Spleen (tissue), 13 donors: ENCODE measurements around the gene OR7G3. TPM values are rescaled to one million over a fixed set of nuclear protein-coding genes. Genes with fewer than 3 reads are reported as not detected.

Experiments used
- DNase-seq: peaks from one replicate; pipeline ENCODE4 v3.0.0-alpha.2; 2020
- H3K27ac ChIP-seq, 8 donors: fragments of 200-600 bp; sonication (generic) in 7 of 8; 1 replicate in 4 of 8; 2 replicates in 4 of 8; pipeline versions ENCODE4 v1.5.0 to v1.8.0; 2016 to 2021; ENCODE audit warnings: inconsistent platforms in 4 of 8, mild to moderate bottlenecking in 4 of 8, moderate library complexity in 1 of 8
- H3K27me3 ChIP-seq, 7 donors: fragments of 200-600 bp; sonication (generic) in 6 of 7; replicated peaks in 1 of 7; 1 replicate in 4 of 7; 2 replicates in 3 of 7; pipeline versions ENCODE4 v1.5.0 to v1.8.0; 2016 to 2021; ENCODE audit warnings: inconsistent platforms in 3 of 7, mild to moderate bottlenecking in 1 of 7
- H3K36me3 ChIP-seq, 6 donors: fragments of 200-600 bp; sonication (generic) in 5 of 6; 1 replicate in 4 of 6; 2 replicates in 2 of 6; pipeline versions ENCODE4 v1.5.0 to v1.8.0; 2016 to 2021; ENCODE audit warnings: inconsistent platforms in 2 of 6
- H3K4me1 ChIP-seq, 6 donors: fragments of 200-600 bp; sonication (generic) in 5 of 6; 1 replicate in 3 of 6; 2 replicates in 3 of 6; pipeline versions ENCODE4 v1.5.0 to v1.8.0; 2016 to 2021; ENCODE audit warnings: inconsistent platforms in 3 of 6
- H3K4me3 ChIP-seq, 8 donors: fragments of 200-600 bp; sonication (generic) in 7 of 8; 1 replicate in 4 of 8; 2 replicates in 4 of 8; pipeline versions ENCODE4 v1.5.0 to v1.8.0; 2016 to 2021; ENCODE audit warnings: inconsistent platforms in 4 of 8, mild to moderate bottlenecking in 4 of 8, moderate library complexity in 2 of 8
- H3K9me3 ChIP-seq, 8 donors: fragments of 200-600 bp; sonication (generic) in 7 of 8; 1 replicate in 4 of 8; 2 replicates in 4 of 8; pipeline versions ENCODE4 v1.5.0 to v1.8.0; 2016 to 2021; ENCODE audit warnings: inconsistent platforms in 4 of 8
- CTCF ChIP-seq, 11 experiments: fragments of 200-600 bp in 7 of 11; fragments of 450-650 bp in 4 of 11; sonication (generic) in 4 of 11; IDR thresholded peaks in 8 of 11; conservative IDR thresholded peaks in 3 of 11; 1 replicate in 7 of 11; 2 replicates in 4 of 11; pipeline versions ENCODE4 v1.4.0 to v1.8.0; 2016 to 2021; ENCODE audit warnings: antibody characterized with exemption in 11 of 11, inconsistent platforms in 4 of 11, mild to moderate bottlenecking in 1 of 11
- POLR2A ChIP-seq, 3 donors: fragments of 450-650 bp; IDR thresholded peaks; one replicate each; pipeline ENCODE4 v1.5.1; 2017; ENCODE audit warnings: antibody characterized with exemption in 3 of 3, mild to moderate bottlenecking in 1 of 3
- POLR2AphosphoS5 ChIP-seq, 3 donors: sonication (generic); formaldehyde crosslinking; IDR thresholded peaks; one replicate each; pipeline ENCODE4 v1.5.1; 2017; ENCODE audit warnings: antibody characterized with exemption in 3 of 3
- WGBS, 5 donors: extraction: QIAGEN DNeasy Blood & Tissue Kit in 3 of 5; methylation state at CpG; one replicate each; pipeline versions ENCODE4 v1.1.5 to v1.1.7; 2013 to 2018; 5-methylcytosine and 5-hydroxymethylcytosine counted together
- intact Hi-C: fragments of 100-400 bp; cut with DNase I; formaldehyde crosslinking; loops from one replicate; pipeline ENCODE4 v1.15.0; 2023; ENCODE audit warnings: low total_unique reads
- long read RNA-seq, 2 donors: transcript quantifications; one replicate each; lab custom pipeline, GENCODE V29; 2026
- polyA plus RNA-seq, 3 donors: library from polyadenylated mRNA; stranded (reverse); fragments of 200-250 nt; gene quantifications; one replicate each; pipeline ENCODE4 v1.2.1, GENCODE V29; 2013
- total RNA-seq, 7 donors: library from RNA; depleted of rRNA in 3 of 7; stranded (reverse); fragments of >200 nt in 3 of 7; fragmentation: NEBNext Ultra II Directional in 4 of 7; extraction: Animal tissue kit (Norgen Biotek cat#: 25700) in 4 of 7; gene quantifications; one replicate each; pipeline versions ENCODE4 v1.1.0 to v1.2.1, GENCODE V29; 2016 to 2021
- donor health status: healthy with polysubstance abuse.
- donor health status: DM: no; HTN: no; CAD: no; lungs with moderate emphysema.
- donor health status: DM: no; HTN: no; CAD: no.
- donor health status: Bipolar disorder and iron deficiency.
- donor health status: healthy.
- donor health status: DM: no; HTN: no; CAD: no.
- donor health status: DM: yes; HTN: yes; CAD: no.

OR7G3 gene
- total RNA-seq = not detected
- not detected for polyA plus RNA-seq
- long read RNA-seq, donor 1 = 0 reads
- long read RNA-seq, donor 2 = 0 reads

DNA sequence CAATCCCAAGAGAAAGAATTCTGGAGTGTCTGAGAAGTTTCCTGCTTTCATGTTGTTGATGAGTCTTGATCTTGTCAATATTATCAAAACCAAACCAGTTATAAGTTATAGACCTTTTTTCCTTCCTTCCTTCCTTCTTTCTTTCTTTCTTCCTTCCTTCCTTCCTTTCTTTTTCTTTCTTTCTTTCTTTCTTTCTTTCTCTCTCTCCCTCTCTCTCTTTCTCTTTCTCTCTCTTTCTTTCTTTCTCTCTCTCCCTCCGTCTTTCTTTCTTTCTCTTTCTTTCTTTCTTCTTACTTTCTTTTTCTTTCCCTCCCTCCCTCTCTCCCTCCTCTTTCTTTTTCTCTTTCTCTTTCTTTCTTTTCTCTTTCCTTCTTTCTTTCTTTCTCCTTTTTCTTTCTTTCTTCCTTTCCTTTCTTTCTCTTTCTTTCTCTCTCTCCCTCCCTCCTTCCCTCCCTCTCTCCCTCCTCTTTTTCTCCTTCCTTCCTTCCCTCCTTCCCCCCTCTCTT is at the start of gene OR7G3:
TSS of gene OR7G3 (minus strand) at position 51 of the 506 bp plus-strand sequence. CDS start at position 51, 0 bp downstream.
- Histone ChIP-seq H3K36me3 (no peaks in the 10 kb centered on the region), H3K27me3 (peaks cover 0 to 44% (median 0%) of the 10 kb centered on the region in 7 donors), H3K4me1 (peaks cover 0 to 14% (median 0%) of the 10 kb centered on the region in 6 donors), H3K9me3 (no peaks in the 10 kb centered on the region), H3K4me3 (no peak within 1 kb of the TSS), H3K27ac (no peak within 1 kb of the TSS)
- intact Hi-C loops = no loop called here
- 74 to 94% (median 84%) methylated on average over 1 of the region's 1 CpG; no CpG with 5 or more reads in 1 of the 5 donors for WGBS, 5 donors
- DNase-seq = no peak
- TF ChIP-seq POLR2AphosphoS5 (IDR thresholded peaks at IDR 0.05) = no peak
- no peak for TF ChIP-seq CTCF (IDR thresholded peaks at IDR 0.05 in 8 of 11, conservative IDR thresholded peaks at IDR 0.05 in 3 of 11)
- no peak for TF ChIP-seq POLR2A (IDR thresholded peaks at IDR 0.05)

- intact Hi-C loops = no loop called here
Measured at GRCh38 chr19:9175326-9175725, 48.6 kb upstream of the OR7G3 start.

GRCh38 chr19:9171393-9171991 is 44.7 kb upstream of the OR7G3 start:
- Histone ChIP-seq H3K4me1 (no peaks in the 10 kb centered on the region), H3K27ac (peak overlapping the region in 1 of 8 donors; percentile 2), H3K36me3 (peaks cover 0 to 15% (median 0%) of the 10 kb centered on the region in 6 donors), H3K4me3 (no peak overlapping the region), H3K9me3 (no peaks in the 10 kb centered on the region), H3K27me3 (no peaks in the 10 kb centered on the region)
- no peak for TF ChIP-seq POLR2AphosphoS5 (IDR thresholded peaks at IDR 0.05)
- intact Hi-C loops = no loop called here
- 75 to 86% (median 79%) methylated on average over 6 of the region's 6 CpGs for WGBS, 5 donors
- DNase-seq = no peak

More at GRCh38 chr19:9175326-9175725, 48.6 kb upstream of the OR7G3 start:
- Histone ChIP-seq H3K36me3 (no peaks in the 10 kb centered on the region), H3K4me1 (no peaks in the 10 kb centered on the region), H3K27me3 (no peaks in the 10 kb centered on the region), H3K27ac (no peak overlapping the region), H3K4me3 (no peak overlapping the region), H3K9me3 (no peaks in the 10 kb centered on the region)
- WGBS, 5 donors = 86 to 96% (median 94%) methylated on average over 5 of the region's 5 CpGs
- DNase-seq = no peak
- TF ChIP-seq CTCF (IDR thresholded peaks at IDR 0.05 in 8 of 11, conservative IDR thresholded peaks at IDR 0.05 in 3 of 11) = no peak
- TF ChIP-seq POLR2A (IDR thresholded peaks at IDR 0.05) = no peak
- TF ChIP-seq POLR2AphosphoS5 (IDR thresholded peaks at IDR 0.05) = no peak

DNA sequence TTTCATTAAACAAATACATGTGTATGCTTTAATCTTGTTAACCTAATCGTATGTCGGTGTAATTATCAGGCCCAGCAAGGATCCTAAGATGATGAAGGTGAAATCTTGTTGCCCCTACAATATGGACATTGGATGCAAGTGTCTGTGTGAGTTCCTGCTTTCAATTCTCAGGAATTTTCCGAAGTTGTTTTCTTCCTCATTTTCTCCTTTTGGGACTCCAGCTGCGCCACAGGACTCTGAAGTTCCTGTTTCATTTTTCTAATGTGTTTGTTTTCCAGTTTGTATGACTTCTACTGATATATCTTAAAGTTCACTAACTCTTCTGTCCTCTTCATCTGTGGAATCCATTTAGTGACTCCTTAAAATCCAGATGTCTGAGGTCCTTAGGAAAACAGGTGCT is 40.1 kb upstream of the OR7G3 start:
- intact Hi-C loops = no loop called here
- DNase-seq = no peak
- WGBS, 5 donors = 70 to 86% (median 83%) methylated on average over 4 of the region's 4 CpGs
- TF ChIP-seq POLR2AphosphoS5 (IDR thresholded peaks at IDR 0.05) (no peak), CTCF (IDR thresholded peaks at IDR 0.05 in 8 of 11, conservative IDR thresholded peaks at IDR 0.05 in 3 of 11) (no peak), POLR2A (IDR thresholded peaks at IDR 0.05) (no peak)
- Histone ChIP-seq H3K4me1 (no peaks in the 10 kb centered on the region), H3K36me3 (peaks cover 4 to 61% (median 30%) of the 10 kb centered on the region in 6 donors), H3K9me3 (peaks cover 0 to 28% (median 9%) of the 10 kb centered on the region in 8 donors), H3K27me3 (no peaks in the 10 kb centered on the region), H3K27ac (no peak overlapping the region), H3K4me3 (no peak overlapping the region)
